Activated naive CD4-positive, alpha-beta T cell treated with anti-CD3 and anti-CD28 coated beads, Interleukin-2, amount 50 U/mL, for 24 hours (primary cell): Measurements from ENCODE around the gene KDM3B.
A peak's percentile ranks its signal among the peaks of the same experiment; 100 is the strongest.
"Not testable (repeated sequence)": the region's sequence is repeated elsewhere in the genome, so short reads cannot be mapped to it uniquely, and the experiment has no call there.

Source experiments
- H3K27ac Mint-ChIP-seq: one replicate; pipeline ENCODE4 v1.8.0; 2021; ENCODE audit warnings: mild to moderate bottlenecking, mixed read lengths
- H3K27me3 Mint-ChIP-seq: one replicate; pipeline ENCODE4 v1.8.0; 2021; ENCODE audit warnings: mixed read lengths
- H3K36me3 Mint-ChIP-seq: one replicate; pipeline ENCODE4 v1.8.0; 2021; ENCODE audit warnings: mixed read lengths
- H3K4me1 Mint-ChIP-seq: one replicate; pipeline ENCODE4 v1.8.0; 2021; ENCODE audit warnings: mixed read lengths
- H3K4me3 Mint-ChIP-seq: one replicate; pipeline ENCODE4 v1.8.0; 2021; ENCODE audit warnings: mild to moderate bottlenecking, mixed read lengths
- H3K9me3 Mint-ChIP-seq: one replicate; pipeline ENCODE4 v1.8.0; 2021; ENCODE audit warnings: mixed read lengths

Gene KDM3B

DNA sequence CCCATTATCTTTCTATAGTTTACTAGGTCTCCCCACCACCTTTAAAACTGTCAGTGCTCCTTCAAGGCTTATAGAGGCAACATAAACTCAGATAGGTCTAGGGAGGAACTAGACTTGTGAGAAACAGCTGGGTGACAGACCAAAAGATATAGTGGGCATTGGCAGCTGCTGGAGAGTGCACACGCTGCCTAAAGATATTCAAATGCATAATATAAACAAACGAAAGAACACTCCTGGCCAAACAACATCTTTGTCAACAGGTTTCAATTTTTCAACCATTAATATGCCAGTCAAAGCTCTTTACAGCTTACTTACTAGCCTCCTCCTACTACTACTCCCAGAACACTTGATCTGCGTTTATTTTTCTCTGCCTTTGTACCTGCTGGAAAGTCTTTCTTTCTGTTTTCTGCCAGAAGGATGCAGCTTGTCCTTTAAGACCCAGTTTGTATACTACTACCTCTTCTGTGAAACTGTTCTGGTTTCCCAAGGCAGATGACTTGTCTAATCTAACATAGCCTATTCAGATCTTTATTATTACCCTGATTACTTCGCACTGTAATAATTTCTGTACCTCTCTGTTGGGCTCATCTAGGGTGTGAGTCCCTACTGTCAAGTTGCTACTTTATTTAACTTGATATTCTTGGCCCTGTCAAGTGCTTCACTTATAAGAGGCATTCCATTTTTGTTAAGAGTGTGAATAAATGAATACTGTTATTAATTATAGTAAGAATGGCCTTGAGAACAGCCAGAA, 14.3 kb downstream of the KDM3B start:
- H3K36me3 Mint-ChIP-seq = peaks cover 3% of the 10 kb centered on the region
- H3K27me3 Mint-ChIP-seq = no peaks in the 10 kb centered on the region
- H3K4me1 Mint-ChIP-seq = peaks cover 61% of the 10 kb centered on the region
- no peak overlapping the region for H3K27ac Mint-ChIP-seq
- no peaks in the 10 kb centered on the region for H3K9me3 Mint-ChIP-seq
- no peak overlapping the region for H3K4me3 Mint-ChIP-seq

- Mint-ChIP-seq H3K36me3 (peaks cover 3% of the 10 kb centered on the region), H3K27ac (peak overlapping the region; percentile 9), H3K27me3 (no peaks in the 10 kb centered on the region), H3K9me3 (no peaks in the 10 kb centered on the region), H3K4me1 (peaks cover 57% of the 10 kb centered on the region), H3K4me3 (no peak overlapping the region)
Measured at GRCh38 chr5:138369261-138369660, 16.8 kb downstream of the KDM3B start.

DNA sequence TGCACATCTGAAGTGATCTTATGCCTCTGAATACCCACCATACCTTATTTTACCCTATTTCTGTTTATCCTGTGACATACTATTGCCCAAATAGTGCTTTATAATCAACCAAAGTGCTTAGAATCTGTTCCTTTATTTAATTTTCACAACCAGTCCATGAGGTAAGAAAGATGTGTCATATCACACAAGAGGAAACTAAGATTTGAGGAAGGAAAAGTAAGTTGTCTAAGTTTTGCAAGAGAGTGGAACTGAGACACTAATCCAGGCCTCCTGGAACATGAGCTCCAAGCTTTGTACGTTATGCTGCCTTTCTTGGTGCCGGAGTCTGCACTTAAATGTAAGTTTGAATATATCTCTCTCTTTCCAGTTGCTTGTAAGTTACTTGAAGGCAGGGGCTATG, 17.2 kb downstream of the KDM3B start:
- Mint-ChIP-seq H3K4me3 (peak overlapping the region; percentile 3), H3K4me1 (peaks cover 53% of the 10 kb centered on the region), H3K27ac (peak overlapping the region; percentile 9), H3K36me3 (peaks cover 3% of the 10 kb centered on the region), H3K27me3 (no peaks in the 10 kb centered on the region), H3K9me3 (no peaks in the 10 kb centered on the region)

GRCh38 chr5:138370537-138370936, 18.1 kb downstream of the KDM3B start:
- H3K36me3 Mint-ChIP-seq = peaks cover 3% of the 10 kb centered on the region
- no peak overlapping the region for H3K4me3 Mint-ChIP-seq
- no peaks in the 10 kb centered on the region for H3K27me3 Mint-ChIP-seq
- peaks cover 47% of the 10 kb centered on the region for H3K4me1 Mint-ChIP-seq
- H3K27ac Mint-ChIP-seq = no peak overlapping the region
- H3K9me3 Mint-ChIP-seq = no peaks in the 10 kb centered on the region

DNA sequence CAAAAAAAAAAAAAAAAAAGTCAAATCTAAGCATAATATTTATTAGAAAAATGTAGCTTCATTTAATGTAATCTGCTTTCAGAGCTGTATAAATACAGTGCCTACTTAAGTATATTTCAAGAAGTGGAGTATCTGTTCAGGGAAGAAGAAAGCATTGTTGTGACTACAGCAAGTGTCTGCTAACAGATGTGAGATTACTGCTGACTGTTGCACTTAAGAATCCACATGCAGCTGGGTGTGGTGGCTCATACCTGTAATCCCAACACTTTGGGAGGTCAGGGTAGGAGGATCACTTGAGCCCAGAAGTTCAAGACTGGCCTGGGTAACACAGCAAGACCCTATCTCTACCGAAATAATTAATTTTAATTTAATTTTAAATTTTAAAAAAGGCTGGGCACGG, 19.0 kb downstream of the KDM3B start:
- no peaks in the 10 kb centered on the region for H3K27me3 Mint-ChIP-seq
- H3K4me1 Mint-ChIP-seq = peaks cover 40% of the 10 kb centered on the region
- H3K4me3 Mint-ChIP-seq = no peak overlapping the region
- no peaks in the 10 kb centered on the region for H3K9me3 Mint-ChIP-seq
- no peak overlapping the region for H3K27ac Mint-ChIP-seq
- peaks cover 1% of the 10 kb centered on the region for H3K36me3 Mint-ChIP-seq

- peaks cover 5% of the 10 kb centered on the region for H3K36me3 Mint-ChIP-seq
Measured at GRCh38 chr5:138372225-138372624, 19.7 kb downstream of the KDM3B start.

GRCh38 chr5:138372653-138373052, 20.2 kb downstream of the KDM3B start:
- Mint-ChIP-seq H3K4me1 (peaks cover 32% of the 10 kb centered on the region), H3K9me3 (no peaks in the 10 kb centered on the region), H3K36me3 (peaks cover 5% of the 10 kb centered on the region), H3K27ac (no peak overlapping the region), H3K4me3 (no peak overlapping the region), H3K27me3 (no peaks in the 10 kb centered on the region)

More at GRCh38 chr5:138372225-138372624, 19.7 kb downstream of the KDM3B start:
- Mint-ChIP-seq H3K27ac (no peak overlapping the region), H3K4me1 (peaks cover 32% of the 10 kb centered on the region), H3K4me3 (no peak overlapping the region), H3K27me3 (no peaks in the 10 kb centered on the region), H3K9me3 (no peaks in the 10 kb centered on the region)

GRCh38 chr5:138382347-138382746, 29.9 kb downstream of the KDM3B start:
- H3K27me3 Mint-ChIP-seq = no peaks in the 10 kb centered on the region
- no peaks in the 10 kb centered on the region for H3K9me3 Mint-ChIP-seq
- H3K4me3 Mint-ChIP-seq = no peak overlapping the region
- peaks cover 14% of the 10 kb centered on the region for H3K36me3 Mint-ChIP-seq
- no peaks in the 10 kb centered on the region for H3K4me1 Mint-ChIP-seq
- H3K27ac Mint-ChIP-seq = no peak overlapping the region

DNA sequence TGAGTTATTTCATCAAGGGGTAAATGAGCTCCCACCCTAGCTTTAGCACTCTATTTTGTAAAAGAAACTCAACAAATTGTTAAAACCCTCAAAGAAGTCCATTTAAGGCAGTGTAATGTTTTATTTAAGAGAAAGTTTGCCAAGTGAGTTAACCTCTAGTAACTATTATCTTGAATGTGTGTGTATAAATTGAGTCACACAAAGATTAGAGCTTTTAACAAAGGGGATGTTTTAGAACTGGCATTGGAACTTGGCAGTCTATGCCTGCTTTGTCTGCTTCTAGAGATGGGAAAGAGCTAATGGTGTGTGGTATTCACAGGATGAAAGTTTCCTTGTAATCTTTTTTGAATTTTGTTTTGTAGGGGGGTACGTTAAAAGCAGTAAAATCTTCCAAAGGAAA, 33.2 kb downstream of the KDM3B start:
- no peak overlapping the region for H3K27ac Mint-ChIP-seq
- H3K4me3 Mint-ChIP-seq = no peak overlapping the region
- H3K4me1 Mint-ChIP-seq = no peaks in the 10 kb centered on the region
- no peaks in the 10 kb centered on the region for H3K9me3 Mint-ChIP-seq
- H3K27me3 Mint-ChIP-seq = no peaks in the 10 kb centered on the region
- peaks cover 12% of the 10 kb centered on the region for H3K36me3 Mint-ChIP-seq

DNA sequence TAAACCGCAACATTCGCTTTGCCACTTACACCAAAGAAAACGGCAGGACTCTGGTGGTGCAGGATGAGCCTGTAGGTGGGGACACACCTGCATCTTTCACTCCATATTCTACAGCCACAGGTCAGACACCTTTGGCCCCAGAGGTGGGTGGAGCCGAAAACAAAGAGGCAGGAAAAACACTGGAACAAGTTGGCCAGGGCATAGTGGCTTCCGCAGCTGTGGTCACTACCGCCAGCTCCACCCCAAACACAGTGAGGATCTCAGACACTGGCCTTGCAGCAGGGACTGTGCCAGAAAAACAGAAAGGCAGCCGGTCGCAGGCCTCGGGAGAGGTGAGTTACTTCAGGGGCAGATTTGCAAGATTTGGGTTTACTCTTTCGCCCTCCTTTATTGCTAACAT, 33.8 kb downstream of the KDM3B start:
- no peak overlapping the region for H3K27ac Mint-ChIP-seq
- no peaks in the 10 kb centered on the region for H3K9me3 Mint-ChIP-seq
- no peaks in the 10 kb centered on the region for H3K4me1 Mint-ChIP-seq
- no peaks in the 10 kb centered on the region for H3K27me3 Mint-ChIP-seq
- no peak overlapping the region for H3K4me3 Mint-ChIP-seq
- H3K36me3 Mint-ChIP-seq = peaks cover 12% of the 10 kb centered on the region

DNA sequence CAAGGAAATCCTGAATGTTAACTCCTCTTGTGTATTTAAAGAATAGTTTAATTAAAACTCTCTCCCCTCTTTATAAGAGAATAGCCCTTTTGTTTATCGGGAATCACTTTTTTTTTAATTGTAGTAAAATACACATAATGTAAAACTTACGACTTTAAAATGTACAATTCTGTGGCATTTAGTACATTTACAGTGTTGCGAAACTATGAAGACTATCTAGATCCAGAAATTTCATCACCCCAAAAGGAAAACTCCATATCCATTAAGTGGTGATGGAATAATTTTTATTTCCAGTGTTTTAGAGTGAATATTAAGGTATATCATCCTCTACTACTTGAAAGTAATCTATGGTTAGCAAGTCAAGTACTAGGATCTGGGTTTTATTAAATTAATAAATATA, 36.8 kb downstream of the KDM3B start:
- Mint-ChIP-seq H3K4me1 (no peaks in the 10 kb centered on the region), H3K27ac (no peak overlapping the region), H3K27me3 (no peaks in the 10 kb centered on the region), H3K4me3 (no peak overlapping the region), H3K36me3 (peaks cover 14% of the 10 kb centered on the region), H3K9me3 (no peaks in the 10 kb centered on the region)

GRCh38 chr5:138389911-138390310, 37.4 kb downstream of the KDM3B start:
- not testable (repeated sequence) for H3K27me3 Mint-ChIP-seq, H3K27ac Mint-ChIP-seq, H3K4me3 Mint-ChIP-seq, H3K4me1 Mint-ChIP-seq, H3K9me3 Mint-ChIP-seq
- peaks cover 19% of the 10 kb centered on the region for H3K36me3 Mint-ChIP-seq

- Mint-ChIP-seq H3K4me1 (no peaks in the 10 kb centered on the region), H3K9me3 (no peaks in the 10 kb centered on the region), H3K36me3 (peaks cover 17% of the 10 kb centered on the region), H3K27ac (no peak overlapping the region), H3K27me3 (no peaks in the 10 kb centered on the region), H3K4me3 (no peak overlapping the region)
Measured at GRCh38 chr5:138391859-138392386, 39.4 kb downstream of the KDM3B start.

DNA sequence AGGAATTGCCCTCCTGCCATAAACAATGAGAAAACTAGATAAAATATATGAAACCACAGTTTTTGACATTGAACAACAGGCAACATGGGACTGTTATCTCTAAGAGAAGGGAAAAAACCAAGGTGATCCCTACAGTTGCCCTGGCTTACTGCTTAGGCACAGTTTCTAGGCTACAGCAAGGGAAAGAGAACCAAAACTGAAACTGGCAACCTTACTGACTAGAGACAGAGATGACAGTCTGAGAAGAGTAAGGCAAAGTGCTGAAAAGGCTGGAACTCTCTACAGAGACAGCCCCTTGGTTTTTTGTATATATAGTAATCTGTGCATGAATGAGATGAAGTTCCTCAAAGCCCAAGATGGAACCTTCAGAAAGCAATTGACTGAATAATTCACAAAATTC, 50.2 kb downstream of the KDM3B start:
- Mint-ChIP-seq H3K9me3 (no peaks in the 10 kb centered on the region), H3K36me3 (peaks cover 17% of the 10 kb centered on the region), H3K4me3 (no peak overlapping the region), H3K4me1 (peaks cover 3% of the 10 kb centered on the region), H3K27ac (peak overlapping the region; percentile 30), H3K27me3 (no peaks in the 10 kb centered on the region)

GRCh38 chr5:138408023-138408422, 55.5 kb downstream of the KDM3B start:
- Mint-ChIP-seq H3K27ac (peak overlapping the region; percentile 30), H3K4me3 (no peak overlapping the region), H3K27me3 (no peaks in the 10 kb centered on the region), H3K4me1 (no peaks in the 10 kb centered on the region), H3K36me3 (peaks cover 16% of the 10 kb centered on the region), H3K9me3 (no peaks in the 10 kb centered on the region)

DNA sequence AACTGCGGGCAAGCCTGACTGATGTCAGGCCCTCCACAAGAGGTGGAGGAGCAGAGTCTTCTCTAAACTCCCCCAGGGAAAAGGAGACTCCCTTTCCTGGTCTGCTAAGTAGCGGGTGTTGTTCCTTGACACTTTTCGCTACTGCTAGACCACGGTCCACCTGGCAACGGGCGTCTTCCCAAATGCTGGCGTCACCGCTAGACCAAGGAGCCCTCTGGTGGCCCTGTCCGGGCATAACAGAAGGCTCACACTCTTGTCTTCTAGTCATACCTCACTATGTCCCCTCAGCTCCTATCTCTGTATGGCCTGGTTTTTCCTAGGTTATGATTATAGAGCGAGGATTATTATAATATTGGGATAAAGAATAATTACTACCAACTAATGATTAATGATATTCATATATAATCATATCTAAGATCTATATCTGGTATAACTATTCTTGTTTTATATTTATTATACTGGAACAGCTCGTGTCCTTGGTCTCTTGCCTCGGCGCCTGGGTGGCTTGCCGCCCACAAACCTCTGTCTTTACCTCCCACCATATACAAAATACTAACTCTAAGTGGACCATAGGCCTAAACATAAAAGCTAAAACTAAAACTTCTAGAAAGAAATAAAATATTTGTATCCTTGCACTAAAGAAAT, 58.6 kb downstream of the KDM3B start:
- H3K27ac Mint-ChIP-seq, H3K27me3 Mint-ChIP-seq, H3K4me1 Mint-ChIP-seq, H3K9me3 Mint-ChIP-seq, H3K4me3 Mint-ChIP-seq: not testable (repeated sequence)
- peaks cover 12% of the 10 kb centered on the region for H3K36me3 Mint-ChIP-seq
